Measurements from ENCODE around the gene GAK.

DNA sequence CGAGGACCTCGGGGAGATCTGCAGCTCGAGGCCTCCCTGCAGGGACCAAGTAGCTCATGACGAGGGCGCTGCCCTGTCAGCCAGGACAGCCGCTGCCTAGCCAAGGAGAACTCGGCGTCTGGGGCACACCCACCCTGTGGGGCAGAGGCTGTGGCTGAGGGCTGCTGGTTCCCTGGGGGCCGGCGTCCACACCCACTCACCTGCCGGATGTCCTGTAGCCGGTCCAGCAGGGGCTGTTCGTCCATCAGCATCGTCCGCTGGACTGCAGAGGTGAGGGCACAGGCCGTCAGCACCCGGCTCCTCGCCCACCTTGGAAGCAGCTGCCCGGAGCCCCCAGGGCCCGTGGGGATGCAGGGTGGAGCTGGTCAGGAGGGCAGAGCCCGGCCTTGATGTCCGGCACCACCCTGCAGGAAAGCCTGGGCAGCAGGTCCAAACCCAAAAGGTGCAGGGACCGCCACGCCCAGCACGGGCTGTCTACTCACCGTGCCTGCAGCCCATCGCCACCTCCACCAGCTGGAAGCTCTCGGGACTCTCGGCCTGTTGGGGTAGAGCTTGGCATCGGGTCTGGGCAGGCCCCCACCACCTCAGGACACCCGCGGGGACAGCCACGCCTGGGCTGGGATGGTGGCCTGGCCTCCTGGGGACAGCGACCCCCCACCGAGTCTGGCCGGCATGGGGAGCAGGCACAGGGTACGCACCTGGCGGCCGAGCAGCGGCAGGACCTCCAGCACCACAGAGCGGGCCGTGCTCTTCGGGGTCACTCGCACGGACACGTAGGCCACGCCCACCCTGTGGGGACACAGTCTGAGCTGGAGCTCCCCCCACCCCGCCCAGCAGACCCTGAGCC is 34.4 kb upstream of the GAK start:
- no peak for TF ChIP-seq EZH2 (IDR thresholded peaks at IDR 0.05; ENCODE audit: borderline replicate concordance, insufficient read depth, low read length, poor library complexity, severe bottlenecking)
- TF ChIP-seq CTCF (IDR thresholded peaks at IDR 0.05; ENCODE audit: poor library complexity, severe bottlenecking): no peak
- TF ChIP-seq POLR2AphosphoS5 (IDR thresholded peaks at IDR 0.05): no peak
- no peak for TF ChIP-seq TAF1 (IDR thresholded peaks at IDR 0.05; ENCODE audit: low read depth)
